Measurements from ENCODE around the gene S100A3.

Gene S100A3

GRCh38 chr1:153513023-153513422 lies 36.0 kb downstream of the S100A3 start:
- H3K4me3 ChIP-seq (ENCODE audit: insufficient read depth, low read depth, low read length, poor library complexity, severe bottlenecking): no peak overlapping the region
- H3K27me3 ChIP-seq (replicated peaks; ENCODE audit: control insufficient read depth, insufficient read depth, low read length, poor library complexity, severe bottlenecking): no peaks in the 10 kb centered on the region
- no peaks in the 10 kb centered on the region for H3K9me3 ChIP-seq (ENCODE audit: control insufficient read depth, low read length)
- no peak for DNase-seq
- no peaks in the 10 kb centered on the region for H3K4me1 ChIP-seq (ENCODE audit: control insufficient read depth, insufficient read depth, low read length, poor library complexity, severe bottlenecking)
- H3K27ac ChIP-seq (ENCODE audit: insufficient read depth, low read length, poor library complexity, severe bottlenecking): no peak overlapping the region
- no peaks in the 10 kb centered on the region for H3K36me3 ChIP-seq (ENCODE audit: control insufficient read depth, insufficient read depth, low read length)

GRCh38 chr1:153510984-153511410 lies 38.1 kb downstream of the S100A3 start:
- no peaks in the 10 kb centered on the region for H3K4me1 ChIP-seq (ENCODE audit: control insufficient read depth, insufficient read depth, low read length, poor library complexity, severe bottlenecking)
- H3K4me3 ChIP-seq (ENCODE audit: insufficient read depth, low read depth, low read length, poor library complexity, severe bottlenecking): no peak overlapping the region
- no peaks in the 10 kb centered on the region for H3K27me3 ChIP-seq (replicated peaks; ENCODE audit: control insufficient read depth, insufficient read depth, low read length, poor library complexity, severe bottlenecking)
- no peaks in the 10 kb centered on the region for H3K9me3 ChIP-seq (ENCODE audit: control insufficient read depth, low read length)
- DNase-seq: peak; percentile 40 to 68 (median 55)
- H3K36me3 ChIP-seq (ENCODE audit: control insufficient read depth, insufficient read depth, low read length): no peaks in the 10 kb centered on the region
- H3K27ac ChIP-seq (ENCODE audit: insufficient read depth, low read length, poor library complexity, severe bottlenecking): no peak overlapping the region

GRCh38 chr1:153509729-153510354 lies 39.2 kb downstream of the S100A3 start:
- DNase-seq: peak; percentile 26 to 49 (median 31)

GRCh38 chr1:153509036-153509435 lies 40.0 kb downstream of the S100A3 start:
- Histone ChIP-seq H3K4me1 (ENCODE audit: control insufficient read depth, insufficient read depth, low read length, poor library complexity, severe bottlenecking) (no peaks in the 10 kb centered on the region), H3K27ac (ENCODE audit: insufficient read depth, low read length, poor library complexity, severe bottlenecking) (no peak overlapping the region), H3K4me3 (ENCODE audit: insufficient read depth, low read depth, low read length, poor library complexity, severe bottlenecking) (no peak overlapping the region), H3K27me3 (replicated peaks; ENCODE audit: control insufficient read depth, insufficient read depth, low read length, poor library complexity, severe bottlenecking) (no peaks in the 10 kb centered on the region), H3K9me3 (ENCODE audit: control insufficient read depth, low read length) (no peaks in the 10 kb centered on the region), H3K36me3 (ENCODE audit: control insufficient read depth, insufficient read depth, low read length) (no peaks in the 10 kb centered on the region)
- no peak for DNase-seq

More at GRCh38 chr1:153509729-153510354, 39.2 kb downstream of the S100A3 start:
- Histone ChIP-seq H3K9me3 (ENCODE audit: control insufficient read depth, low read length) (no peaks in the 10 kb centered on the region), H3K4me1 (ENCODE audit: control insufficient read depth, insufficient read depth, low read length, poor library complexity, severe bottlenecking) (no peaks in the 10 kb centered on the region), H3K4me3 (ENCODE audit: insufficient read depth, low read depth, low read length, poor library complexity, severe bottlenecking) (no peak overlapping the region), H3K27me3 (replicated peaks; ENCODE audit: control insufficient read depth, insufficient read depth, low read length, poor library complexity, severe bottlenecking) (no peaks in the 10 kb centered on the region), H3K27ac (ENCODE audit: insufficient read depth, low read length, poor library complexity, severe bottlenecking) (no peak overlapping the region), H3K36me3 (ENCODE audit: control insufficient read depth, insufficient read depth, low read length) (no peaks in the 10 kb centered on the region)

GRCh38 chr1:153507926-153508583 lies 41.0 kb downstream of the S100A3 start:
- H3K4me1 ChIP-seq (ENCODE audit: control insufficient read depth, insufficient read depth, low read length, poor library complexity, severe bottlenecking): no peaks in the 10 kb centered on the region
- H3K27me3 ChIP-seq (replicated peaks; ENCODE audit: control insufficient read depth, insufficient read depth, low read length, poor library complexity, severe bottlenecking): no peaks in the 10 kb centered on the region
- DNase-seq: no peak
- H3K9me3 ChIP-seq (ENCODE audit: control insufficient read depth, low read length): no peaks in the 10 kb centered on the region
- H3K27ac ChIP-seq (ENCODE audit: insufficient read depth, low read length, poor library complexity, severe bottlenecking): no peak overlapping the region
- H3K36me3 ChIP-seq (ENCODE audit: control insufficient read depth, insufficient read depth, low read length): no peaks in the 10 kb centered on the region
- no peak overlapping the region for H3K4me3 ChIP-seq (ENCODE audit: insufficient read depth, low read depth, low read length, poor library complexity, severe bottlenecking)

GRCh38 chr1:153506831-153507413 lies 42.1 kb downstream of the S100A3 start:
- Histone ChIP-seq H3K27ac (ENCODE audit: insufficient read depth, low read length, poor library complexity, severe bottlenecking) (no peak overlapping the region), H3K36me3 (ENCODE audit: control insufficient read depth, insufficient read depth, low read length) (no peaks in the 10 kb centered on the region), H3K9me3 (ENCODE audit: control insufficient read depth, low read length) (no peaks in the 10 kb centered on the region), H3K27me3 (replicated peaks; ENCODE audit: control insufficient read depth, insufficient read depth, low read length, poor library complexity, severe bottlenecking) (no peaks in the 10 kb centered on the region), H3K4me3 (ENCODE audit: insufficient read depth, low read depth, low read length, poor library complexity, severe bottlenecking) (no peak overlapping the region), H3K4me1 (ENCODE audit: control insufficient read depth, insufficient read depth, low read length, poor library complexity, severe bottlenecking) (no peaks in the 10 kb centered on the region)
- no peak for DNase-seq

- H3K9me3 ChIP-seq (ENCODE audit: control insufficient read depth, low read length): no peaks in the 10 kb centered on the region
- H3K4me1 ChIP-seq (ENCODE audit: control insufficient read depth, insufficient read depth, low read length, poor library complexity, severe bottlenecking): no peaks in the 10 kb centered on the region
- H3K27me3 ChIP-seq (replicated peaks; ENCODE audit: control insufficient read depth, insufficient read depth, low read length, poor library complexity, severe bottlenecking): no peaks in the 10 kb centered on the region
- no peak overlapping the region for H3K4me3 ChIP-seq (ENCODE audit: insufficient read depth, low read depth, low read length, poor library complexity, severe bottlenecking)
- H3K36me3 ChIP-seq (ENCODE audit: control insufficient read depth, insufficient read depth, low read length): no peaks in the 10 kb centered on the region
- no peak overlapping the region for H3K27ac ChIP-seq (ENCODE audit: insufficient read depth, low read length, poor library complexity, severe bottlenecking)
- DNase-seq: no peak
These were observed 42.7 kb downstream of the S100A3 start for GRCh38 chr1:153506386-153506785.

- no peak overlapping the region for H3K27ac ChIP-seq (ENCODE audit: insufficient read depth, low read length, poor library complexity, severe bottlenecking)
- no peaks in the 10 kb centered on the region for H3K27me3 ChIP-seq (replicated peaks; ENCODE audit: control insufficient read depth, insufficient read depth, low read length, poor library complexity, severe bottlenecking)
- no peaks in the 10 kb centered on the region for H3K36me3 ChIP-seq (ENCODE audit: control insufficient read depth, insufficient read depth, low read length)
- no peaks in the 10 kb centered on the region for H3K4me1 ChIP-seq (ENCODE audit: control insufficient read depth, insufficient read depth, low read length, poor library complexity, severe bottlenecking)
- DNase-seq: no peak
- H3K4me3 ChIP-seq (ENCODE audit: insufficient read depth, low read depth, low read length, poor library complexity, severe bottlenecking): no peak overlapping the region
- no peaks in the 10 kb centered on the region for H3K9me3 ChIP-seq (ENCODE audit: control insufficient read depth, low read length)
These were observed 43.5 kb downstream of the S100A3 start for GRCh38 chr1:153505576-153505975.

GRCh38 chr1:153503766-153504165 lies 45.3 kb downstream of the S100A3 start:
- no peak overlapping the region for H3K4me3 ChIP-seq (ENCODE audit: insufficient read depth, low read depth, low read length, poor library complexity, severe bottlenecking)
- H3K27ac ChIP-seq (ENCODE audit: insufficient read depth, low read length, poor library complexity, severe bottlenecking): no peak overlapping the region
- no peaks in the 10 kb centered on the region for H3K36me3 ChIP-seq (ENCODE audit: control insufficient read depth, insufficient read depth, low read length)
- no peak for DNase-seq
- no peaks in the 10 kb centered on the region for H3K4me1 ChIP-seq (ENCODE audit: control insufficient read depth, insufficient read depth, low read length, poor library complexity, severe bottlenecking)
- no peaks in the 10 kb centered on the region for H3K9me3 ChIP-seq (ENCODE audit: control insufficient read depth, low read length)
- no peaks in the 10 kb centered on the region for H3K27me3 ChIP-seq (replicated peaks; ENCODE audit: control insufficient read depth, insufficient read depth, low read length, poor library complexity, severe bottlenecking)

- Histone ChIP-seq H3K4me3 (ENCODE audit: insufficient read depth, low read depth, low read length, poor library complexity, severe bottlenecking) (no peak overlapping the region), H3K4me1 (ENCODE audit: control insufficient read depth, insufficient read depth, low read length, poor library complexity, severe bottlenecking) (no peaks in the 10 kb centered on the region), H3K36me3 (ENCODE audit: control insufficient read depth, insufficient read depth, low read length) (no peaks in the 10 kb centered on the region), H3K9me3 (ENCODE audit: control insufficient read depth, low read length) (no peaks in the 10 kb centered on the region), H3K27me3 (replicated peaks; ENCODE audit: control insufficient read depth, insufficient read depth, low read length, poor library complexity, severe bottlenecking) (no peaks in the 10 kb centered on the region), H3K27ac (ENCODE audit: insufficient read depth, low read length, poor library complexity, severe bottlenecking) (no peak overlapping the region)
- DNase-seq: no peak
These were observed 50.3 kb downstream of the S100A3 start for GRCh38 chr1:153498746-153499145.
